ENCODE measurements around the gene GJA5.
A peak's percentile ranks its signal among the peaks of the same experiment; 100 is the strongest.

Gene GJA5

GRCh38 chr1:147781056-147781471, 20.7 kb upstream of the GJA5 start:
- peak; percentile 9 for DNase-seq (ENCODE audit: low read depth)
- no peak for TF ChIP-seq CTCF (conservative IDR thresholded peaks at IDR 0.05; ENCODE audit: low read length)
- H3K4me3 ChIP-seq (ENCODE audit: low read length), result no peak overlapping the region

GRCh38 chr1:147777694-147778093, 17.3 kb upstream of the GJA5 start:
- no peak for TF ChIP-seq CTCF (conservative IDR thresholded peaks at IDR 0.05; ENCODE audit: low read length)
- no peak for DNase-seq (ENCODE audit: low read depth)
- H3K4me3 ChIP-seq (ENCODE audit: low read length), result no peak overlapping the region

- no peak overlapping the region for H3K4me3 ChIP-seq (ENCODE audit: low read length)
- DNase-seq (ENCODE audit: low read depth), result no peak
- TF ChIP-seq CTCF (conservative IDR thresholded peaks at IDR 0.05; ENCODE audit: low read length), result no peak
Measured at GRCh38 chr1:147773215-147773715, 12.9 kb upstream of the GJA5 start.

GRCh38 chr1:147772570-147772969, 12.2 kb upstream of the GJA5 start:
- no peak for TF ChIP-seq CTCF (conservative IDR thresholded peaks at IDR 0.05; ENCODE audit: low read length)
- no peak overlapping the region for H3K4me3 ChIP-seq (ENCODE audit: low read length)
- no peak for DNase-seq (ENCODE audit: low read depth)

GRCh38 chr1:147771226-147772125, 11.1 kb upstream of the GJA5 start:
- DNase-seq (ENCODE audit: low read depth), result no peak
- no peak for TF ChIP-seq CTCF (conservative IDR thresholded peaks at IDR 0.05; ENCODE audit: low read length)
- H3K4me3 ChIP-seq (ENCODE audit: low read length), result no peak overlapping the region

- no peak for DNase-seq (ENCODE audit: low read depth)
- TF ChIP-seq CTCF (conservative IDR thresholded peaks at IDR 0.05; ENCODE audit: low read length), result no peak
- H3K4me3 ChIP-seq (ENCODE audit: low read length), result no peak overlapping the region
Measured at GRCh38 chr1:147769106-147769505, 8.7 kb upstream of the GJA5 start.

GRCh38 chr1:147768582-147768981, 8.2 kb upstream of the GJA5 start:
- no peak for DNase-seq (ENCODE audit: low read depth)
- no peak for TF ChIP-seq CTCF (conservative IDR thresholded peaks at IDR 0.05; ENCODE audit: low read length)
- no peak overlapping the region for H3K4me3 ChIP-seq (ENCODE audit: low read length)

Measured in AG10803 (cell line).